Skin of body (tissue), 2 donors: Measurements from ENCODE around the gene RUNX3. TPM values are rescaled to one million over a fixed set of nuclear protein-coding genes. Genes with fewer than 3 reads are reported as not detected.
"Not testable (repeated sequence)": the region's sequence is repeated elsewhere in the genome, so short reads cannot be mapped to it uniquely, and the experiment has no call there.

Source experiments
- DNase-seq: peaks from one replicate; lab custom pipeline; 2025; lab: John Stamatoyannopoulos, UW
- total RNA-seq: library from RNA; depleted of rRNA; stranded (reverse); fragments of >200 nt; gene quantifications from one replicate; pipeline ENCODE4 v1.2.3, GENCODE V29; 2014

RUNX3 gene
- total RNA-seq, 1 donor from 2014 or later: 1.9 TPM

GRCh38 chr1:24903011-24903461 is 27.0 kb downstream of the RUNX3 start:
- DNase-seq: no peak

GRCh38 chr1:24902471-24902891 is 27.6 kb downstream of the RUNX3 start:
- no peak for DNase-seq

DNA sequence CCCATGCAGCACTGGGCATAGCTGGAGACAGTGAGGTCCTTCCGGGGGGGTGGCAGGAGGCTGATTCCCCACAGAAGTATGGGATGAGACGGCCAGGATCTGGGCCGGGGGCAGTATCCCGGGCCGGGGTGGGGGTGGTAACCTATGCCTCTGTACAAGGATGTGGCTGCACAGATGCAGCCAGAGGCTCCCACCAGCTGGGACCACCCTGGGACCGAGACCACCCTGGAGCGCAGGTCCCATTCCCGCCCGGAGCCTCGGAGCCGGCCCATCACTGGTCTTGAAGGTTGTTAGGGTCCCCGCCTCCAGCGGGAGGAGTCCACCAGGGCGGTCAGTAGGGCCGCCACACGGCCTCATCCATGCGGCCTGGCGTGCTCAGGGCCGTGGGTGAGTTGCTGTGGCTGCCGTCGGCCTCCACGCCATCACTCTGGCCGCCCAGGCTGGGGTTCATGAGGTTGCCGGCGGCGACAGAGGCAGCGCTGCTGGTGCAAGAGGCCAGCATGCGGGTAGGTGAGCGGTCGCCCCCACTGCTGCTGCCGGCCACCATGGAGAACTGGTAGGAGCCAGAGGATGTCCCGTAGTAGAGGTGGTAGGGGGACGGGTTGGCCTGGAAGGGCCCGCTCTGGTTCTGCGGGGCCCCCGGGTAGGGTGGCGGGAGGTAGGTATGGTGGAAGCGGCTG is 28.1 kb downstream of the RUNX3 start:
- DNase-seq: no peak

DNA sequence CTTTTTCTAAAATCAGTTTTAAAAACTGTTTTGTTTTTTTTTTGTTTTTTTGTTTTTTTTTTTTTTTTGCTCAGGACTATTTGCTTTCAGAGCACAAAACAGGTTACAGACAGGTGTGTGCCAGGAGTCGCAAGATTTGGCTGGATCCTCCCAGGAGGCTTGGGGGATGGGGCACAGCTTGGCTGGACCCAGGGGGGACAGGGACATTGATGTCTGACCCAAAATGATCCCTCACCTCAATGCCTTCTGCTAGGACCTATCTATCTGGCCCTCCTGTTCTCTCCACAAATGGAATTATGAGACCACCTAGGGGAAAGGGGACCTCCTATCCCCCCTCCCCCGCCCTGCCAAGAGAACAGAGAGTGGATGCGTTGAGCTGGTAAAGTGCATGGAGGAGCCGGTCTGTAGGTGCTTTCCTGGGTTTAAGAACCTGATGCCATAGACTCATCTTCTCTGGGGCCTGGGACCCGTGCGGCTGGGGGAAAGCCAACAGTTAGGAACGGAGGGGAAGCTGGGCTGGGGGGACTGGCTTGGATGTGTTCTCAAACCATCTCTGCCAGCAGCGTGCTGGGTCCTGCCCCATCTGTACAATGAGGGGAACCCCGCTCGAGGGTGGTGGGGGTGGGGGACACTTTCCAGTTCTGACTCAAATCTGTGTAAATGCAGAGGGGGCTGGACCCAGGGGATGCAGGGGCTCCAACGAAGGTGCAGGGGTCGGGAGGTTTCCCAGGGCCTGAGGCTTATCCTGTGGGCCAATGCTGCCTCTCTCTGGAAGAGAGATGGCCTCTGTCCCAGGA is 28.9 kb downstream of the RUNX3 start:
- no peak for DNase-seq

DNA sequence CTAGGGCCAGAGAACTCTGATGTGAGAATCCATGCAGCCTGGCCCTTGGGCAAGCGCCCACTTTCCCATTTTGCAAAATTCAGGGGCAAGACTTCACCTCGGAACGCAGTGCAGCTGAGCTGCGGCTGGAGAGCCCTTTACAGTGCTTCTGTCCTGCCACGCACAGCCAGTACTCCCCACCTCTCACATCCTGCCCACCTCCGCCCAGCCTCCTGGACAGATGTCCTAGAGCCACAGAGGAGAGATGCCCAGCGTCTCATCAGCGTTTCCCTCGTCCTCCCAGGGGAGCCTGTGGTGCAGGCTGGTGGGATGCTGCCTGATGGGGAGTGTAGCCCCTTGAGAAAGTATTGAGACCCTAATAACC is 29.6 kb downstream of the RUNX3 start:
- DNase-seq: no peak

GRCh38 chr1:24899581-24900485 is 30.2 kb downstream of the RUNX3 start:
- no peak for DNase-seq

GRCh38 chr1:24898909-24899439 is 31.1 kb downstream of the RUNX3 start:
- no peak for DNase-seq

DNA sequence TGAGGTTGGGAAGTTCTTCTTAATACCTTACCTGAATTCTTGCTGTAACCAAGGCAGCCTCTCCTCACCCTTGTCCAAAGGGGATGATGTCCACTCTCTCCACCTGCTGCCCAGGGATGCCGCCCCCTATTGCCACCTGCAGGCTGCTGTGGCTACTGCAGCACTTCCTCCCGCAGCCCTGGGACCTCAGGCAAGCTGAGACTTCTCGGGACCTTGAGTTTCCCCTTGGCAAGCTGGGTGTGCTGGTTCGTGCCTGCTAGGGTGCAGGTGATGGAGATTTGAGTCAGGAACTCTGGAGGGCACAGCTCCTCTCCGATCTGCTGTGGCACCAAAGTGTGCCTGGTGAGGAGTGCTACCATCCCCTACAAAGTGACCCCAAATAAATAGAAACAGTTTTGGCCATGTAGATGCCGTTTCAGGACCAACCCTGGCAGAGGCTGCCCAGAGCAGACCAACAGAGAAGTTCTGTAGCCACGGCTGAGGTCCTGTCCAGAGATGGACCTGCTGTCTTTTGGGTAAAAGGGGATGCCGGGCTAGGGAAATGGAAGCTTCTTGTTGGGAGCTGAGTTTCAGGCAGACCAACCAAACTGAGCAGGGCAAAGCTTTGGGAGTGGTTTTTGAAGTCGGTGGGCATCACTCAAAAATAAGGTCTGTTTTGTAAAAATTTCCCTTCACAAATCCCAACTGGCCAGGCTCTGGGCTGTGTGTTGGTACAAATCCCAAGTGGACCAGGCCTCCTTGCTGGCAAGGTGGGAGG is 31.7 kb downstream of the RUNX3 start:
- no peak for DNase-seq

GRCh38 chr1:24897263-24898151 is 32.6 kb downstream of the RUNX3 start:
- DNase-seq: no peak

GRCh38 chr1:24896596-24897262 is 33.3 kb downstream of the RUNX3 start:
- DNase-seq: no peak

DNA sequence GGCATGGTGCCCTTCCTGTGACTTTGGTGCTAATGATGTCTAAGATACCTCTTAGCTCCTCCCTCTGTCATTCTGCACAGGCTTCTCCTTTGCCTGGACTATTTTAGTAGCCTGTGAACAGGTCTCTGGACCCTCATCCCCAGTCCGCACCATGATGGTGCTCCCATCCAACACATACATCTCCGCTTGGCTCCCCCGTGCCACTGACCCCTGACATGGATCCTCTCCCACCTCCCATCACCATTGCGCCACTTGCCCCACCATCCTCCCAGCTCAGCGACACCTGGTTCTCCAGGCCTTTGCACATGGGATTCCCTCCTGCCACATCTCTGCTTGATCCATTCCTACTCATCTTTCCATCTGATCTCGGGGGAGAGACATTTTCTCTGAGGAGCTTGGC is 33.9 kb downstream of the RUNX3 start:
- DNase-seq: no peak

DNA sequence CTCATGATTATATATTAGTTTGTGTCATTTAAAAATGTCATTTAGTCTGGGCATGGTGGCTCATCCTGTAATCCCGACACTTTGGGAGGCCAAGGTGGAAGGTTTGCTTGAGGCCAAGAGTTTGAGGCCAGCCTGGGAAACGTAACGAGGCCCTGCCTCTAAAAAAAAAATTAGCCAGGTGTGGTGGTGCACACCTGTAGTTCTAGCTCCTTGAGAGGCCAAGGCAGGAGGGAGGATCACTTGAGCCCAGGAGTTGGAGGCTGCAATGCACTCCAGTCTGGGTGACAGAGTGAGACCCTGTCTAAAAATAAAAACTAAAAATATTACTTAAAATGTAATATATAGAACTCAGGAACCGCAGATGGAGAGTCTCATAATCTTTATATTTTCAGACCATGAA is 34.6 kb downstream of the RUNX3 start:
- DNase-seq: no peak

GRCh38 chr1:24894002-24894401 is 36.1 kb downstream of the RUNX3 start:
- no peak for DNase-seq

DNA sequence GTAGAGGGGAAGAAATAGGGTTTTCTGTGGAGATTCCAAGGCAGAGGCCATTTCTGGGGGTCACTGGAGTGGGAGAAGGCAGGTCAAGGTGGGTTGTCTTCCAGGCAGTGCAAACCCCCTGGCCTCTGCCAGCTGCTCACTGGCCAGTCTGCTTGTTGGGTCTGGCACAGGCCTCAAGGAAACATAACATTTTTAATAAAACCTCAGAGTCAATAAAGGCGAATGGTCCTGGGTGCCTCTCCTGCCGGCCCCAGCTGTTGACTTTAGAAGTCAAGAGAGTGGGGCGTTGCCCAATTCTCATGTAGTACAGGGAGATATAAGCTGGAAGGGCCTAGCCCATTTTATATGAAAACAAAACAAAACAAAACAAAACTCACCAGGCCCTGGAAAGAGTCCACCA is 36.6 kb downstream of the RUNX3 start:
- no peak for DNase-seq

GRCh38 chr1:24892188-24893153 is 37.6 kb downstream of the RUNX3 start:
- no peak for DNase-seq

- DNase-seq: not testable (repeated sequence)
Observed at GRCh38 chr1:24891367-24891766, 38.7 kb downstream of the RUNX3 start.

GRCh38 chr1:24890887-24891286 is 39.2 kb downstream of the RUNX3 start:
- DNase-seq: no peak
